Tibial nerve (tissue), 3 donors: ENCODE measurements around the gene CLEC19A.

Source experiments
- CTCF ChIP-seq, 5 experiments: fragments of 200-600 bp in 3 of 5; fragments of 450-650 bp in 2 of 5; sonication (generic) in 3 of 5; IDR thresholded peaks; one replicate each; pipeline ENCODE4 v1.5.1; 2016 to 2019; ENCODE audit warnings: antibody characterized with exemption in 5 of 5, mild to moderate bottlenecking in 3 of 5, moderate library complexity in 2 of 5
- POLR2A ChIP-seq, 2 donors: fragments of 450-650 bp; IDR thresholded peaks; one replicate each; pipeline ENCODE4 v1.6.1; 2017; ENCODE audit warnings: antibody characterized with exemption in 2 of 2, mild to moderate bottlenecking in 2 of 2, moderate library complexity in 2 of 2

GRCh38 chr16:19265380-19265930 is 20.1 kb upstream of the CLEC19A start:
- TF ChIP-seq CTCF (IDR thresholded peaks at IDR 0.05) (no peak), POLR2A (IDR thresholded peaks at IDR 0.05) (no peak)
